Measurements from ENCODE around the gene MAN1A2. TPM values are rescaled to one million over a fixed set of nuclear protein-coding genes. Genes with fewer than 3 reads are reported as not detected.
A peak's percentile ranks its signal among the peaks of the same experiment; 100 is the strongest.
"Not testable (repeated sequence)": the region's sequence is repeated elsewhere in the genome, so short reads cannot be mapped to it uniquely, and the experiment has no call there.

MAN1A2 gene
- total RNA-seq, 2 donors from 2014 or later, result 36.3 TPM

DNA sequence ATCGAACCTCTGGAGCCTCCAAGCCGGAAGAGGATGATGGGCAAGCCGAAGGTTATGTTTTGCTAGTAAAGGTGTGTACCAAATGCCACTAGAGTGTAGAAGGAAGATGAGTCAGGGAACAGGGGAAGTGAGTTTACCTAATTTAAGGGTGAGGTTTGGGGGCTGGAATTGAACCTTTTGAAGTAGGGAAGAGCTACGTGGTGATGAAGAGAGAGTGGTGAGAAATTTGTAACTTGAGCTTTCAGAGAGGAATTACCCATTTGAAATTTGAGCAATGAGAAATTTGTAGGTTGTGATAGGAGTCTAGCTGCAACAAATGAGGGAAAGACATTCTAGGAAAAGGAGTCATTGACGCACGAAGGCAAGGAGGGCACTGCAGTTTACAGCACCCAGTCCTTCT, 168.6 kb downstream of the MAN1A2 start:
- intact Hi-C loops (cut with DNase I), result loop anchor here in 1 of 2 donors (2.0 to 10.0 kb wide), 2 partner anchors 223 to 359 kb away; no protein-coding TSS in a partner anchor
- DNase-seq (no peak), ATAC-seq (no peak)

DNA sequence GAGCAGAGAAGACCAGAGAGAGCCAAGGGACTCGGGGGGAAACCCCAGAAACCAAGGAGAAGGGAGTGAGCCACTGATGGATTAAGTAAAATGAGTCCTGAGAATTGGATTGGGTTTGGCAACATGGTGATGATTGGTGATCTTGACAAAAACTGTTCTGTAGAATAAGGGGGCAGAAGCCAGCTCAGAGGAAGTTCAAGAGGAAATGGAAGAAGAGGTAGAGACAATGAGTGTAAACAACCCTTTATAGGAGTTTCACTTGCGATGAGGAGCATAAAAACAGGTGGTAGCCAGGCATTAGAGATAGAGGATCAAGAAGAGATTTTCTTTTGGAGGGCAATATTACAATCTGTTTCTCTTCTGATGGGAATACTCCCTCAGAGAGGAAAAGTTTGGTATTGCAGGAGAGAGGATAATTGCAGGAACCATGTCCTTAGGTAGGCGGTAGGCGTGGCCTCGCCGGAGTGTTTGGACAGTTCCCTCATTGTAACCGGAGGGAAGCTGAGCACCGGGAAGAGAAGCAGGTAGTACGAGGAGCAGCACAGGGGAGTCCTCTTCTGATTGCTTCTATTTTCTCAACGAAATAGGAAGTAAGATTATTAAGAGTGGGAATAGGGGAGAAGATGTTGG, 170.2 kb downstream of the MAN1A2 start:
- DNase-seq (no peak), ATAC-seq (no peak)
- intact Hi-C loops (cut with DNase I), result loop anchor here in 1 of 2 donors (10.0 kb wide), 1 partner anchor 357 kb away; no protein-coding TSS in a partner anchor

- intact Hi-C loops (cut with DNase I), result no loop called here
- no peak for ATAC-seq
- DNase-seq, result no peak
Measured at GRCh38 chr1:117540532-117540931, 173.3 kb downstream of the MAN1A2 start.

DNA sequence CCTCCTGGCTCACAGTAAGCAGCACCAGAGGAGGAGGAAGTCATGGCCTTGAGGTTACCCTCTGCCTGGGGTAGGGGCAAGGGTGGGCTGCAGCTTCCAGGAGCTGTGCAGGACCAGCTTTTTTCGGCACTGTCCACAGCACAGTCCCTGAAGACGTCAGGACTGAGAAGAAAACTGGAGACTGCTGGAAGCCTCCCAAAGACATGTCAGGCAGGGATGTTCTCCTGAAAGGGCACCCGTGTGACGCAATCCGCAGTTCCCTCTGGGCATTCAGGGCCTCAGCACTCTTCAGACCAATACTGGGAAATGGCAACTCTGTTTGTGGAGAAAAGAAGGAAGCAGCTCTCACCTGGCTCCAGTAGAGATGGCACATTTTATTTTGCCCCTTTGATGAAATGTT, 173.8 kb downstream of the MAN1A2 start:
- DNase-seq, result peak; percentile 43
- intact Hi-C loops (cut with DNase I), result no loop called here
- peak; percentile 72 for ATAC-seq

DNA sequence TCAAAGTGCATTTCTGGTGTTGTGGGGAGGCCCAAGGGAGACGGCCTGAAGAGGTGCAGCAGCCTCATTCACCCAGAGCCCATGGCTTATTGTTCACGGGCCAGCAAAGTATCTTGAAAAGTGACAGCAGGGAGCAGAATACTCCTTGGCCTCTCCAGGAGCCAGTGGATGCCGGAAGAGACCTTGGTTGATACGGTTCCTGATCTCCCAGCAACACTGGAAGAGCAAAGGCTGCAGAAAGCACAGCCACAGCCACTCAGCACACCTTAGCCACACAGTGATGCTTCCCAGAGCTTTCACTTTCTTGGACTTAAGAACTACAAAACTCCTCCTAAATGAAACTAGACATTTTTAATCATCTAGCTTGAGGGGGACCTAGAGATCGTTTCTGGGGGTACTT, 174.3 kb downstream of the MAN1A2 start:
- ATAC-seq, result no peak
- DNase-seq, result no peak
- intact Hi-C loops (cut with DNase I), result no loop called here

- intact Hi-C loops (cut with DNase I), result no loop called here
- ATAC-seq, result no peak
- no peak for DNase-seq
Measured at GRCh38 chr1:117544509-117545109, 177.4 kb downstream of the MAN1A2 start.

DNA sequence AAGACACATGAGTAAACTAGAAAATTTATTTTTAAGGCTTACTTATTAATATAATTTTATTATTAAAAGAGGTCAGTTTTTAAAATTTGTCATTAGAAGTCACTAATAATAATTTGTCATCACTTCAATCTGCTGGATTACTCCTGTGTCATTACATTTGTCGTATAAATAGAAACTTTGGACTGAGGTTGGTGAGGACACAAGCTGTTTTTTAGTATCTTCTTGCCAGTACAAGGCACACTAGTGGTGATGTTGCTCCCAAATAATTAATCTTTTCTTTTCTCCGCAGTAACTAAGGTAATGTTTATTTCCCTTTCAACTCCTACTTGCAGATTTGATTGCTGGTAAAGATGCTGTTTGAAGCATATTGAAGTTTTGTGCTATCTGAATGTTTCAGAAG, 179.2 kb downstream of the MAN1A2 start:
- ATAC-seq, result no peak
- no peak for DNase-seq
- intact Hi-C loops (cut with DNase I), result no loop called here

GRCh38 chr1:117553471-117553870, 186.2 kb downstream of the MAN1A2 start:
- DNase-seq (no peak), ATAC-seq (no peak)
- intact Hi-C loops (cut with DNase I), result no loop called here

DNA sequence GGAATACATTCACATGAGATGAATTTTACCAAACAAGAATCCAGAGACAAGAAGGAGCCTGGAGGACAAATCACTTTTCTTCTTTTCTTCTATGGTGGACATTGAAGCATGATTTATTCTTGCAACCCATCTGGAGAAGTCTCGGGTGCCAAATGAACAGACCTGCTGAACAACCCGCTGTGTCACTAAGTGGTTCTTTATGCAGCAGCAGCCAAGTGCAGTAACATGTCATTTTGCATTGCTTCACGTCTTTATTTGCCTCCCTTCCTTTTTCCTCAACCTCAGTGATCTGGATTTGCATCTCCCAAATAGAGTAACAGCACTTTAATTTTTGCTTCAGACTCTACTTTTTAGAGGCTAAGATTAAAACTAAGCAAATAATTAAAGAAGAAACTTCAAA, 188.6 kb downstream of the MAN1A2 start:
- intact Hi-C loops (cut with DNase I), result no loop called here

DNA sequence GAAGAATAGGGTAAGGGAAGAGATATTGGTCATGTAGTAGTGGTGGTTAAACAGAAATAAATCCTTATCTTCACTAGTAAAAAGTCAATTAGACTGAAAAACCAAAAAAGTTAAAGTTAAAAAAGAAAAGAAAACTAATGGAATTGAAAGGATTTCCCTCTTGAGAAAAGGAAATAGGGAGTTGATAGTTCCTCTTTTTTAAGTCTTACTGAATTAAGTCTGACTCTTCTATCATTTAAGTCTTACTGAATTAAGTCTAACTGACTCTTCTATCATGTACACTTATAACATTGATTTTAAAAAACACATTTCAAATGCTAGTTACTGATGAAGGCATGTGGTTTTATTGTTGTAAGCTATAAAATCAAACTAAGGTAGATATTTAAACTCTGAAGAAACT, 189.1 kb downstream of the MAN1A2 start:
- ATAC-seq (no peak), DNase-seq (no peak)
- intact Hi-C loops (cut with DNase I), result no loop called here

More for the DNA sequence above, 188.6 kb downstream of the MAN1A2 start:
- DNase-seq (no peak), ATAC-seq (no peak)

GRCh38 chr1:117556976-117557375, 189.7 kb downstream of the MAN1A2 start:
- ATAC-seq (no peak), DNase-seq (no peak)
- intact Hi-C loops (cut with DNase I), result no loop called here

- ATAC-seq; DNase-seq; intact Hi-C loops (cut with DNase I): not testable (repeated sequence)
Measured at GRCh38 chr1:117558451-117558850, 191.2 kb downstream of the MAN1A2 start.

GRCh38 chr1:117559139-117559538, 191.9 kb downstream of the MAN1A2 start:
- ATAC-seq (no peak), DNase-seq (no peak)
- intact Hi-C loops (cut with DNase I), result no loop called here

DNA sequence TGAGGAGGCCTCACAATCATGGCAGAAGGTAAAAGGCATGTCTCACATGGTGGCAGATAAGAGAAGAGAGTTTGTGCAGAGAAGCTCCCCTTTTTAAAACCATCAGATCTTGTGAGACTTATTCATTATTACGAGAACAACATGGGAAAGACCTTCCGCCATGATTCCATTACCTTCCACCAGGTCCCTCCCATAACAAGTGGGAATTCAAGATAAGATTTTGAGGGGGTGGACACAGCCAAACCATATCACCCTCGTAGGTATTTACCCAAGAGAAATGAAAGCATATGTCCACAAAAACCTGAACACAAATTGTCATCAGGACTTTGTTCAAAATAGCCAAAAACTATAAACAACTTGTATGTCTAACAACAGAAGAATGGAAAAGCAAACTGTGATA, 192.7 kb downstream of the MAN1A2 start:
- ATAC-seq, result no peak
- DNase-seq, result no peak
- intact Hi-C loops (cut with DNase I), result no loop called here

- no peak for DNase-seq
- ATAC-seq, result no peak
- intact Hi-C loops (cut with DNase I), result no loop called here
Measured at GRCh38 chr1:117561071-117561470, 193.8 kb downstream of the MAN1A2 start.

DNA sequence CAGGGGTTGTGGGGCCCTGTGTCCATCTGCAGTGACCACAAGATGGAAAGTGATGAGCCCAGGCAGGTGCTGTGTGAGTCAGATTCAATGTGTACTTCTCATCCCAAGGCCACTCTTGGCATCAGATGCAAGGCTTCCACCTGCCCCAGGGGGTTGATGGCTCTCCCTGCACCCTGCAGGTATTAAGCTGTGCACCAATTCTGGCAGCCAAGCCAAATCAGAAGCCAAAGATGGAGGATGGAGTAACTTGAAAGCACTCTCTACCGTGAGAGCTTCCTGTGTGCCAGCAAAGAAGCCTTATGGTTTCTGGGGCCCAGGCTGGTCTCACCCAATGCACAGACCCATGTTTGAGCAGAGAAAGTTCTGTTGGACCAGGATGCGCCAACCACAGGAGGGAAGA, 194.3 kb downstream of the MAN1A2 start:
- intact Hi-C loops (cut with DNase I), result no loop called here
- DNase-seq (no peak), ATAC-seq (no peak)

GRCh38 chr1:117562581-117563491, 195.6 kb downstream of the MAN1A2 start:
- ATAC-seq (no peak), DNase-seq (no peak)
- intact Hi-C loops (cut with DNase I), result no loop called here

DNA sequence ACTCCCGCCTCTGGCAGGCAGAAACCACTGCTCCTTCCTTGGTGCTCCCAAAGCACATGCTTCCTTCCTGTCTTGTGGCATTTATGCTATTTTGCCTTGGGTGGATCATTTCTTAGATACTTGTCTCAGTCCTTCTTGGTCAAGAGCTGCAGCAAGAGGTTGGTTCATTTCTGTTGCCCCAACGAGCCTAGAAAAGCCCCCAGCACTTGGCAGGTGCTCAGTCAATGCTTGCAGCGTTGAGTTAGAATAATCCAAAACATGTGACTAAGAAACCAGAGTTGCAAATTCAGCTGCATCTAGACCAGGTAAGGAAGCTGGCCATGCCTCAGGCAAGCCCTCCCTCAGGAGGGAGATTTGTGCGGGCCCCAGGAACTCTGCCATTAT, 196.2 kb downstream of the MAN1A2 start:
- DNase-seq (no peak), ATAC-seq (no peak)

DNA sequence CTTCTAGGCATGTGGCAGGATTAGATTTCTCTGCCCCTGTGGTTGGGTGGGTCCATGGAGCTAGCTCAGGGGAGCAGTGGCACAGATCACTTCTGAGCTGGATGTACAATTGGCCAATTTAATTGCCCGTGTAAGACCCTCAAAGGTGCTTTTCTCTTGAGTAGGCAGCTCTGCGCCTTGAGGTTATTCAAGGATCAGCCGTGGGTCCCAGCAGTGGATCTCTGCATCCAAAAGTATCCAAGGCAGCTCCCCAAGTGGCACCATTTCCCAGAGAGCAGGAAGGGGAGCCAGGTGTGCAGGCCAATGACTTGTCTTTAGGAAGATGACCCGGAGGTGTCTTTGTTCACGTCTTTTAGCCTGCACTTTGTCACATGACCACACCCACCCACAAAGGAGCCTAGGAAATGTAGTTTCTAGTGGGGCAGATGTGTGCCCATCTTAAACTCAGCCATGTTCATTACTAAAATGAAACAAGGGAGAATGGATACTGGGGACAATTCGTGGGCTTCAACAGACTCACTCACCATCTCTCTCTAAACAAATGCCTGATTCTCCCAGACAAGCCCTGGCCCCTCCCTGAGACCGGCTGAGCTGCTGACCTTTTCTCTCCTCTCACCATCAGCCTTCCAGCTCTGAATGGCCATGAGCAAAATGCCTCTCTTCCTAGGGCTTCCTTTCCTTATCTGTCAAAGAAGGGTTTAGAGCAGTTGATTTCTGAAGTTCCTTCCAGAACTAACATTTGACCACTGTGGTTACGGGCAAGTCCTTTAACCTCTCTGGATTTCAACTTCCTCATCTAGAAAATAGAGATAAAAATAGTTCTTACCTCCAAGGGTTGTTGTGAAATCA, 197.2 kb downstream of the MAN1A2 start:
- intact Hi-C loops (cut with DNase I), result no loop called here
- DNase-seq (no peak), ATAC-seq (no peak)

More for the DNA sequence above, 196.2 kb downstream of the MAN1A2 start:
- intact Hi-C loops (cut with DNase I), result no loop called here
